HG03558 (cell line): Measurements from ENCODE around the gene KCNQ5.

Experiments
- ATAC-seq: cut with Tn5 transposase; IDR thresholded peaks from one replicate; pipeline ENCODE4 v1.9.1; 2021; ENCODE audit warnings: moderate number of reproducible peaks; ENCODE audit not compliant: unreplicated experiment; ENCODE audit errors: extremely low read depth

Gene KCNQ5

GRCh38 chr6:73078908-73079610 is 457.2 kb downstream of the KCNQ5 start:
- ATAC-seq = no peak

GRCh38 chr6:73079611-73079955 is 457.7 kb downstream of the KCNQ5 start:
- ATAC-seq = no peak

- peak; percentile 63 for ATAC-seq
These were observed 458.1 kb downstream of the KCNQ5 start for GRCh38 chr6:73079978-73080377.

GRCh38 chr6:73081955-73082354 is 460.1 kb downstream of the KCNQ5 start:
- ATAC-seq = no peak

- ATAC-seq = no peak
These were observed 462.0 kb downstream of the KCNQ5 start for GRCh38 chr6:73083886-73084285.

- peak; percentile 48 for ATAC-seq
These were observed 463.6 kb downstream of the KCNQ5 start for GRCh38 chr6:73085443-73085871.

- ATAC-seq = no peak
These were observed 464.9 kb downstream of the KCNQ5 start for GRCh38 chr6:73086726-73087125.

- ATAC-seq = peak; percentile 78
These were observed 466.4 kb downstream of the KCNQ5 start for GRCh38 chr6:73088138-73088813.

GRCh38 chr6:73104921-73105320 is 483.1 kb downstream of the KCNQ5 start:
- no peak for ATAC-seq

- ATAC-seq = no peak
These were observed 485.2 kb downstream of the KCNQ5 start for GRCh38 chr6:73107016-73107415.

- no peak for ATAC-seq
These were observed 487.1 kb downstream of the KCNQ5 start for GRCh38 chr6:73108949-73109348.

GRCh38 chr6:73109659-73110058 is 487.8 kb downstream of the KCNQ5 start:
- no peak for ATAC-seq

GRCh38 chr6:73116330-73116729 is 494.5 kb downstream of the KCNQ5 start:
- ATAC-seq = no peak

GRCh38 chr6:73121421-73121993 is 499.6 kb downstream of the KCNQ5 start:
- no peak for ATAC-seq

- ATAC-seq = peak; percentile 67
These were observed 501.9 kb downstream of the KCNQ5 start for GRCh38 chr6:73123632-73124329.

GRCh38 chr6:73129653-73130443 is 508.0 kb downstream of the KCNQ5 start:
- ATAC-seq = no peak

- ATAC-seq = no peak
These were observed 509.8 kb downstream of the KCNQ5 start for GRCh38 chr6:73131706-73132105.

- no peak for ATAC-seq
These were observed 512.7 kb downstream of the KCNQ5 start for GRCh38 chr6:73134588-73134987.

- no peak for ATAC-seq
These were observed 518.0 kb downstream of the KCNQ5 start for GRCh38 chr6:73139681-73140383.

- ATAC-seq = no peak
These were observed 521.7 kb downstream of the KCNQ5 start for GRCh38 chr6:73143551-73143950.
